Endothelial cell of umbilical vein (primary cell): ENCODE measurements around the gene TBX15. TPM values are rescaled to one million over a fixed set of nuclear protein-coding genes. Genes with fewer than 3 reads are reported as not detected.

ENCODE experiments used
- BruUV-seq: library from RNA; stranded (reverse); fragments of 400-500 nt; replicated peaks from 2 replicates; lab custom pipeline; 2021; lab: Mats Ljungman, UMichigan
- CTCF ChIA-PET: fragments of 300-600, 350-600 bp; sonication (Branson Sonifier 250); formaldehyde crosslinking; loops from one replicate; lab custom pipeline; 2021; ENCODE audit warnings: antibody characterized with exemption, inconsistent platforms; lab: Charles Lee
- POLR2A ChIA-PET: fragments of 300-600, 350-600 bp; sonication (Branson Sonifier 250); formaldehyde crosslinking; loops from one replicate; lab custom pipeline; 2021; ENCODE audit warnings: antibody characterized with exemption, inconsistent platforms; lab: Charles Lee
- DNase-seq: peaks from one replicate; pipeline ENCODE4 v3.0.0-alpha.2; 2011; ENCODE audit warnings: low read depth, low spot score
- FAIRE-seq: peaks from 2 replicates; lab custom pipeline; 2011; peaks lifted over from hg19 to GRCh38; lab: Jason Lieb, UNC
- H2AFZ ChIP-seq: 2 replicates; pipeline ENCODE4 v1.6.0; 2012; ENCODE audit warnings: low read depth, low read length, control low read depth, inconsistent platforms
- H3K27ac ChIP-seq: 2 replicates; pipeline ENCODE4 v1.5.1; 2011; ENCODE audit warnings: low read depth, mild to moderate bottlenecking, control low read depth, low read length, moderate library complexity; ENCODE audit not compliant: insufficient read depth
- H3K27me3 ChIP-seq, 2 experiments: 2 replicates each; pipeline versions ENCODE4 v1.6.0 to v1.6.1; 2011; ENCODE audit warnings: low read length in 2 of 2, mixed read lengths in 1 of 2; ENCODE audit not compliant: control insufficient read depth in 2 of 2, insufficient read depth in 2 of 2
- H3K36me3 ChIP-seq, 2 experiments: 2 replicates in 1 of 2; 3 replicates in 1 of 2; pipeline ENCODE4 v1.5.1; 2011; ENCODE audit warnings: low read length in 2 of 2, mild to moderate bottlenecking in 1 of 2, moderate library complexity in 1 of 2; ENCODE audit not compliant: control insufficient read depth in 2 of 2, insufficient read depth in 2 of 2; ENCODE audit errors: extremely low read depth in 1 of 2
- H3K4me1 ChIP-seq: 3 replicates; pipeline ENCODE4 v1.5.1; 2011; ENCODE audit warnings: mild to moderate bottlenecking, low read length; ENCODE audit not compliant: control insufficient read depth, insufficient read depth; ENCODE audit errors: extremely low read depth
- H3K4me2 ChIP-seq: 2 replicates; pipeline ENCODE4 v1.6.1; 2011; ENCODE audit warnings: low read length, control low read depth, mixed read lengths; ENCODE audit not compliant: insufficient read depth
- H3K4me3 ChIP-seq, 3 experiments: fragments of 200-600 bp in 1 of 3; sonication (generic), shearing (Covaris generic) in 1 of 3; replicated peaks in 1 of 3; 2 replicates each; pipeline ENCODE4 v1.5.1; 2011 to 2016; ENCODE audit warnings: control low read depth in 3 of 3, low read length in 3 of 3, mild to moderate bottlenecking in 2 of 3, inconsistent platforms in 1 of 3, low read depth in 1 of 3, moderate library complexity in 1 of 3; ENCODE audit not compliant: insufficient read depth in 1 of 3
- H3K79me2 ChIP-seq: 2 replicates; pipeline ENCODE4 v1.6.0; 2012; ENCODE audit warnings: low read length, inconsistent platforms; ENCODE audit not compliant: control insufficient read depth, insufficient read depth
- H3K9ac ChIP-seq: replicated peaks from 2 replicates; pipeline ENCODE3; 2011; ENCODE audit warnings: low read length, control low read depth; ENCODE audit not compliant: insufficient read depth; ENCODE audit errors: extremely low read depth
- H3K9me1 ChIP-seq: replicated peaks from 3 replicates; pipeline ENCODE4 v1.6.0; 2011; ENCODE audit warnings: mild to moderate bottlenecking, low read length; ENCODE audit not compliant: control insufficient read depth, insufficient read depth; ENCODE audit errors: extremely low read depth
- H3K9me3 ChIP-seq: replicated peaks from 2 replicates; pipeline ENCODE4 v1.5.1; 2012; ENCODE audit warnings: low read length, inconsistent platforms; ENCODE audit not compliant: control insufficient read depth, insufficient read depth
- H4K20me1 ChIP-seq: replicated peaks from 2 replicates; pipeline ENCODE3; 2011; ENCODE audit warnings: mild to moderate bottlenecking, low read length; ENCODE audit not compliant: control insufficient read depth, insufficient read depth; ENCODE audit errors: extremely low read depth
- CTCF ChIP-seq, 2 donors: IDR thresholded peaks; 1 replicate in 1 of 2; 2 replicates in 1 of 2; pipeline ENCODE4 v1.5.1; 2011; ENCODE audit warnings: low read length in 2 of 2, mild to moderate bottlenecking in 2 of 2, moderate library complexity in 2 of 2, control low read depth in 1 of 2, inconsistent platforms in 1 of 2, low read depth in 1 of 2; ENCODE audit not compliant: insufficient read depth in 1 of 2; ENCODE audit errors: extremely low read depth in 1 of 2
- EZH2 ChIP-seq: IDR thresholded peaks from 2 replicates; pipeline ENCODE4 v1.6.1; 2012; ENCODE audit warnings: borderline replicate concordance, low read depth, mild to moderate bottlenecking, moderate library complexity, low read length, inconsistent platforms; ENCODE audit not compliant: severe bottlenecking
- FOS ChIP-seq: IDR thresholded peaks from 2 replicates; pipeline ENCODE4 v1.6.1; 2011; ENCODE audit warnings: mild to moderate bottlenecking, low read length, moderate library complexity, borderline replicate concordance; ENCODE audit not compliant: insufficient read depth
- GATA2 ChIP-seq: IDR thresholded peaks from 2 replicates; pipeline ENCODE4 v1.7.0; 2011; ENCODE audit warnings: low read depth, mild to moderate bottlenecking, moderate library complexity, mixed read lengths, low read length; ENCODE audit not compliant: insufficient read length, insufficient read depth
- JUN ChIP-seq: IDR thresholded peaks from 2 replicates; pipeline ENCODE4 v1.6.1; 2011; ENCODE audit warnings: borderline replicate concordance, low read depth; ENCODE audit not compliant: insufficient read length, insufficient read depth
- MAX ChIP-seq: IDR thresholded peaks from 2 replicates; pipeline ENCODE4 v1.6.1; 2011; ENCODE audit not compliant: insufficient read depth, insufficient read length
- MYC ChIP-seq: IDR thresholded peaks from one replicate; pipeline ENCODE4 v1.6.1; 2011; ENCODE audit warnings: mild to moderate bottlenecking, low read depth, low read length
- POLR2A ChIP-seq: IDR thresholded peaks from 2 replicates; pipeline ENCODE4 v1.6.1; 2012; ENCODE audit warnings: low read depth, mild to moderate bottlenecking, control low read depth, low read length
- POLR2AphosphoS5 ChIP-seq: IDR thresholded peaks from 2 replicates; pipeline ENCODE4 v1.6.1; 2012; ENCODE audit warnings: low read depth, mild to moderate bottlenecking, control low read depth, low read length, moderate library complexity; ENCODE audit not compliant: insufficient read depth
- dilution Hi-C: fragments of 300-500 bp; cut with MboI; formaldehyde crosslinking; loops from one replicate; pipeline ENCODE4 v1.15.0; 2019; ENCODE audit warnings: low sequenced_read_pairs; ENCODE audit not compliant: extremely low pct_ligation_motif_present
- intact Hi-C: fragments of 100-400 bp; cut with micrococcal nuclease; formaldehyde crosslinking; loops from one replicate; pipeline ENCODE4 v1.10.0; 2022
- polyA plus RNA-seq, 4 experiments: library from polyadenylated mRNA; depleted of rRNA in 3 of 4; stranded (reverse) in 3 of 4; unstranded in 1 of 4; fragments of >200 nt; gene quantifications; 2 replicates each; pipeline versions ENCODE4 v1.2.1 to v1.2.3, GENCODE V29; 2011 to 2012; ENCODE audit warnings: missing spikeins in 1 of 4
- total RNA-seq: library from RNA; stranded (reverse); gene quantifications from 2 replicates; pipeline ENCODE4 v1.2.3, GENCODE V29; 2021

TBX15 gene
- total and polyA plus RNA-seq, 2 donors (not counting 3 experiments of a cell fraction or from before 2014, with no cell fraction given): 0.01 TPM; not detected in 1

- POLR2A ChIA-PET: no interaction called here
- no peak overlapping the region for H3K27ac ChIP-seq
- FAIRE-seq: no peak
- H3K36me3 ChIP-seq: no peaks in the 10 kb centered on the region
- H2AFZ ChIP-seq: no peak overlapping the region
- intact Hi-C loops: no loop called here
- CTCF ChIA-PET: no interaction called here
- H4K20me1 ChIP-seq: no peaks in the 10 kb centered on the region
- H3K4me3 ChIP-seq: no peak overlapping the region
- dilution Hi-C loops: no loop called here
- no peaks in the 10 kb centered on the region for H3K27me3 ChIP-seq
- H3K4me2 ChIP-seq: no peak overlapping the region
- no peak overlapping the region for H3K9ac ChIP-seq
- no peaks in the 10 kb centered on the region for H3K4me1 ChIP-seq
- no peaks in the 10 kb centered on the region for H3K9me3 ChIP-seq
- no peaks in the 10 kb centered on the region for H3K79me2 ChIP-seq
- BruUV-seq: no TSS peak
- H3K9me1 ChIP-seq: no peaks in the 10 kb centered on the region
- TF ChIP-seq JUN (no peak), FOS (no peak), MAX (no peak), POLR2AphosphoS5 (no peak), CTCF (IDR thresholded peaks at IDR 0.05; ENCODE audit: extremely low read depth in 1 of 2, insufficient read depth in 1 of 2, low read depth in 1 of 2, low read length in 2 of 2) (no peak), POLR2A (no peak), EZH2 (no peak), MYC (no peak), GATA2 (no peak)
- no peak for DNase-seq
Measured at GRCh38 chr1:118925651-118926050, 62.5 kb downstream of the TBX15 start.
